ENCODE data around the gene IFT43. TPM values are rescaled to one million over a fixed set of nuclear protein-coding genes. Genes with fewer than 3 reads are reported as not detected.
"Not testable (repeated sequence)": the region's sequence is repeated elsewhere in the genome, so short reads cannot be mapped to it uniquely, and the experiment has no call there.

The IFT43 gene
- total RNA-seq, 2 experiments from 2014 or later, result 7.6 to 10.4 TPM

DNA sequence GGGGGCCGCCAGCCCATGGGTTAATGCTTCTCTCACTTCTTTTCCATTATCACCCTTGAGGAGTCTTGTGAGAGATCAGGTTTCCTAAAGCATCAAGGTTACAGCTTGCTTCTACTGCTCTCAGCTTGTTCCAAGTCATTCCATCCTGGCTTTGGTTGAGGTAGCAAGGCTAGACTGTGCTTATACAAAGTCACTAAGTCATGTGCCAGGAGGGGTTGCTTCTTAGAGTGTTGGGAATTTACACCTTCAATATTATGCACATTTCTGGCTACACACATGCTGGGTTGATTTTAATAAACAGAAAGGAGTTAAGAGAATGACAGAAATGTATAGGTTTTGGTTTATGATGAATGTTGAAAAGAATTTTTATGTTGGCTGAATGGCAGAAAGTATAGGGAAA, 21.8 kb downstream of the IFT43 start:
- ChIA-PET POLR2A (no interaction called here), CTCF (interaction anchor here (1.6 to 2.2 kb wide), 2 partner anchors 298 to 380 kb away, joined by 4 to 7 read pairs; no protein-coding TSS in a partner anchor)
- intact Hi-C loops (cut with micrococcal nuclease), result no loop called here
- DNase-seq, result no peak
- no peaks in the 10 kb centered on the region for H3K27me3 Mint-ChIP-seq
- peaks cover 33% of the 10 kb centered on the region for H3K36me3 Mint-ChIP-seq (ENCODE audit: low read depth)
- H3K4me1 Mint-ChIP-seq (ENCODE audit: low read depth), result no peaks in the 10 kb centered on the region
- no peak overlapping the region for H3K4me3 Mint-ChIP-seq
- H3K27ac Mint-ChIP-seq, result no peak overlapping the region
- peaks cover 11% of the 10 kb centered on the region for H3K9me3 Mint-ChIP-seq
- no peak for ATAC-seq
- TF ChIP-seq, protein P1, sequence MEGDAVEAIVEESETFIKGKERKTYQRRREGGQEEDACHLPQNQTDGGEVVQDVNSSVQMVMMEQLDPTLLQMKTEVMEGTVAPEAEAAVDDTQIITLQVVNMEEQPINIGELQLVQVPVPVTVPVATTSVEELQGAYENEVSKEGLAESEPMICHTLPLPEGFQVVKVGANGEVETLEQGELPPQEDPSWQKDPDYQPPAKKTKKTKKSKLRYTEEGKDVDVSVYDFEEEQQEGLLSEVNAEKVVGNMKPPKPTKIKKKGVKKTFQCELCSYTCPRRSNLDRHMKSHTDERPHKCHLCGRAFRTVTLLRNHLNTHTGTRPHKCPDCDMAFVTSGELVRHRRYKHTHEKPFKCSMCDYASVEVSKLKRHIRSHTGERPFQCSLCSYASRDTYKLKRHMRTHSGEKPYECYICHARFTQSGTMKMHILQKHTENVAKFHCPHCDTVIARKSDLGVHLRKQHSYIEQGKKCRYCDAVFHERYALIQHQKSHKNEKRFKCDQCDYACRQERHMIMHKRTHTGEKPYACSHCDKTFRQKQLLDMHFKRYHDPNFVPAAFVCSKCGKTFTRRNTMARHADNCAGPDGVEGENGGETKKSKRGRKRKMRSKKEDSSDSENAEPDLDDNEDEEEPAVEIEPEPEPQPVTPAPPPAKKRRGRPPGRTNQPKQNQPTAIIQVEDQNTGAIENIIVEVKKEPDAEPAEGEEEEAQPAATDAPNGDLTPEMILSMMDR (IDR thresholded peaks at IDR 0.05), result no peak

- ChIA-PET POLR2A (no interaction called here), CTCF (interaction anchor here (1.1 to 2.2 kb wide), 3 partner anchors 14 to 298 kb away, joined by 3 to 7 read pairs (median 4); no protein-coding TSS in a partner anchor)
- no peaks in the 10 kb centered on the region for H3K4me1 Mint-ChIP-seq (ENCODE audit: low read depth)
- no peak overlapping the region for H3K4me3 Mint-ChIP-seq
- H3K9me3 Mint-ChIP-seq, result peaks cover 11% of the 10 kb centered on the region
- no peak overlapping the region for H3K27ac Mint-ChIP-seq
- peaks cover 31% of the 10 kb centered on the region for H3K36me3 Mint-ChIP-seq (ENCODE audit: low read depth)
- intact Hi-C loops (cut with micrococcal nuclease), result no loop called here
- TF ChIP-seq, protein P1 (IDR thresholded peaks at IDR 0.05), result no peak
- H3K27me3 Mint-ChIP-seq, result no peaks in the 10 kb centered on the region
- DNase-seq (no peak), ATAC-seq (no peak)
Measured at GRCh38 chr14:76007852-76008251, 22.3 kb downstream of the IFT43 start.

GRCh38 chr14:76009627-76010026, 24.1 kb downstream of the IFT43 start:
- ATAC-seq; H3K9me3 Mint-ChIP-seq; DNase-seq; H3K4me3 Mint-ChIP-seq; intact Hi-C loops (cut with micrococcal nuclease); H3K4me1 Mint-ChIP-seq (ENCODE audit: low read depth); H3K27ac Mint-ChIP-seq; POLR2A ChIA-PET; H3K27me3 Mint-ChIP-seq: not testable (repeated sequence)
- peaks cover 34% of the 10 kb centered on the region for H3K36me3 Mint-ChIP-seq (ENCODE audit: low read depth)
- CTCF ChIA-PET, result interaction anchor here (0.9 kb wide), 1 partner anchor 27 kb away, joined by 4 read pairs; no protein-coding TSS in a partner anchor

DNA sequence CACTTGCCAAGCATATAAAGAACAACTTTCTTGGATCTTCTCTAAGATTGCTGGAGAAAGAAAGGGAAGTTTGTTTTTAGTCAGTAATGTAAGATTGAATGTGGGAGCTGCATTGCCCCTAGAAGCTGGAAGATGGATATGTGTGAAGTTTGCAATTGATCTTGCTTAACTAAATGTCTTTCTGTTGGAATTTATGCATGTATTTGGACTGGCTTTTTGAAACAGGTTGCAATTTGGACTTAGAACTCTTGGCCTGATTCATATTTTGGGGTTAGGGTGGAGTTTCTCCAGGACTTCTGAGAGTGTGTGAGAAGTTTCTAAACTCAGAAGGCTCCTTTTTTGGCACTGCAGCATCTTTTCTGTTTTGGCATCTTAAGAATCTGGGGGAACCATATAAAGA, 26.4 kb downstream of the IFT43 start:
- DNase-seq (no peak), ATAC-seq (no peak)
- H3K4me3 Mint-ChIP-seq, result no peak overlapping the region
- POLR2A ChIA-PET, result no interaction called here
- peaks cover 32% of the 10 kb centered on the region for H3K36me3 Mint-ChIP-seq (ENCODE audit: low read depth)
- CTCF ChIA-PET, result no interaction called here
- H3K27ac Mint-ChIP-seq, result no peak overlapping the region
- TF ChIP-seq, protein P1 (IDR thresholded peaks at IDR 0.05), result no peak
- no peaks in the 10 kb centered on the region for H3K27me3 Mint-ChIP-seq
- intact Hi-C loops (cut with micrococcal nuclease), result no loop called here
- no peaks in the 10 kb centered on the region for H3K4me1 Mint-ChIP-seq (ENCODE audit: low read depth)
- H3K9me3 Mint-ChIP-seq, result no peaks in the 10 kb centered on the region

- Mint-ChIP-seq H3K27ac (no peak overlapping the region), H3K9me3 (peaks cover 3% of the 10 kb centered on the region), H3K4me1 (ENCODE audit: low read depth) (no peaks in the 10 kb centered on the region), H3K4me3 (no peak overlapping the region), H3K27me3 (no peaks in the 10 kb centered on the region), H3K36me3 (ENCODE audit: low read depth) (peaks cover 34% of the 10 kb centered on the region)
- DNase-seq (no peak), ATAC-seq (no peak)
- intact Hi-C loops (cut with micrococcal nuclease), result no loop called here
- ChIA-PET POLR2A (no interaction called here), CTCF (interaction anchor here (0.7 kb wide), 1 partner anchor 375 kb away, joined by 3 read pairs; no protein-coding TSS in a partner anchor)
- TF ChIP-seq, protein P1 (IDR thresholded peaks at IDR 0.05), result no peak
Measured at GRCh38 chr14:76012354-76012753, 26.8 kb downstream of the IFT43 start.

Measured in activated CD8-positive, alpha-beta T cell treated with anti-CD3 and anti-CD28 coated beads for 36 hours (primary cell).